ENCODE data around the gene VIPR2. TPM values are rescaled to one million over a fixed set of nuclear protein-coding genes. Genes with fewer than 3 reads are reported as not detected.

VIPR2 gene
- total and polyA plus RNA-seq, 2 of the 13 experiments (the other 11 are each of a cell fraction or from before 2014, with no cell fraction given): not detected

DNA sequence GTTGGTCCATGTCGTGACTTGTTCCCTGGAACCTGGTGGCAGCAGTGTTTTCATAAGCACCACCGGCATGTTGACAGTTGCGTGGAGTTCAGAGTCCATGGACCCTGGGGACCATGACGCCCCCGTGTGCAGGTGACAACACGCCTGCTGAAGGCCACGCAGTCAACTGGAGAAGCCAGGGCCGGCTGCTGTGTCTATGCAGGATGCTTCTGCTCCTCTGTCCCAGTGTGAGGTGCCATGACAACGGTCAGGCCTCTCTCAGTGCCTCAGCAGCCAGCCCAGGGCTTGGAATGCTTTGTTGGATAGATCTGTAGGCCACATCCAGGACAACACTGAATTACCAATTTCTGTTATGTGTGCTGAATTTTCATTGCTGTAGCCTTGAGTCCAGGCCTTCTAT is 10.7 kb upstream of the VIPR2 start (continued):
- TF ChIP-seq HNF1A (IDR thresholded peaks at IDR 0.05; ENCODE audit: low read depth) (no peak), HNF1A (CRISPR knock-in tag; IDR thresholded peaks at IDR 0.05; ENCODE audit: borderline replicate concordance) (no peak), AGO2 (optimal IDR thresholded peaks at IDR 0.05; ENCODE audit: low read depth, low read length) (no peak), ZNF549 (CRISPR knock-in tag; IDR thresholded peaks at IDR 0.05) (no peak), ZNF629 (CRISPR knock-in tag; conservative IDR thresholded peaks at IDR 0.05) (no peak), IKZF1 (IDR thresholded peaks at IDR 0.05) (no peak), TP53 (CRISPR knock-in tag; conservative IDR thresholded peaks at IDR 0.05) (no peak), MYNN (CRISPR knock-in tag; IDR thresholded peaks at IDR 0.05; ENCODE audit: low read depth) (no peak), ZNF343 (CRISPR knock-in tag; IDR thresholded peaks at IDR 0.05) (no peak), ZBTB37 (CRISPR knock-in tag; IDR thresholded peaks at IDR 0.05) (no peak), RARA (CRISPR knock-in tag; IDR thresholded peaks at IDR 0.05) (peak; percentile 60; the same call in 1 of the 2 replicates), TAF1 (CRISPR knock-in tag; IDR thresholded peaks at IDR 0.05) (no peak), ZGPAT (CRISPR knock-in tag; IDR thresholded peaks at IDR 0.05) (no peak)
- TF ChIP-seq, protein P1, sequence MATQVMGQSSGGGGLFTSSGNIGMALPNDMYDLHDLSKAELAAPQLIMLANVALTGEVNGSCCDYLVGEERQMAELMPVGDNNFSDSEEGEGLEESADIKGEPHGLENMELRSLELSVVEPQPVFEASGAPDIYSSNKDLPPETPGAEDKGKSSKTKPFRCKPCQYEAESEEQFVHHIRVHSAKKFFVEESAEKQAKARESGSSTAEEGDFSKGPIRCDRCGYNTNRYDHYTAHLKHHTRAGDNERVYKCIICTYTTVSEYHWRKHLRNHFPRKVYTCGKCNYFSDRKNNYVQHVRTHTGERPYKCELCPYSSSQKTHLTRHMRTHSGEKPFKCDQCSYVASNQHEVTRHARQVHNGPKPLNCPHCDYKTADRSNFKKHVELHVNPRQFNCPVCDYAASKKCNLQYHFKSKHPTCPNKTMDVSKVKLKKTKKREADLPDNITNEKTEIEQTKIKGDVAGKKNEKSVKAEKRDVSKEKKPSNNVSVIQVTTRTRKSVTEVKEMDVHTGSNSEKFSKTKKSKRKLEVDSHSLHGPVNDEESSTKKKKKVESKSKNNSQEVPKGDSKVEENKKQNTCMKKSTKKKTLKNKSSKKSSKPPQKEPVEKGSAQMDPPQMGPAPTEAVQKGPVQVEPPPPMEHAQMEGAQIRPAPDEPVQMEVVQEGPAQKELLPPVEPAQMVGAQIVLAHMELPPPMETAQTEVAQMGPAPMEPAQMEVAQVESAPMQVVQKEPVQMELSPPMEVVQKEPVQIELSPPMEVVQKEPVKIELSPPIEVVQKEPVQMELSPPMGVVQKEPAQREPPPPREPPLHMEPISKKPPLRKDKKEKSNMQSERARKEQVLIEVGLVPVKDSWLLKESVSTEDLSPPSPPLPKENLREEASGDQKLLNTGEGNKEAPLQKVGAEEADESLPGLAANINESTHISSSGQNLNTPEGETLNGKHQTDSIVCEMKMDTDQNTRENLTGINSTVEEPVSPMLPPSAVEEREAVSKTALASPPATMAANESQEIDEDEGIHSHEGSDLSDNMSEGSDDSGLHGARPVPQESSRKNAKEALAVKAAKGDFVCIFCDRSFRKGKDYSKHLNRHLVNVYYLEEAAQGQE (IDR thresholded peaks at IDR 0.05; ENCODE audit: borderline replicate concordance in 1 of 2, low read depth in 1 of 2, low read length in 2 of 2): no peak
- TF ChIP-seq, protein P2, sequence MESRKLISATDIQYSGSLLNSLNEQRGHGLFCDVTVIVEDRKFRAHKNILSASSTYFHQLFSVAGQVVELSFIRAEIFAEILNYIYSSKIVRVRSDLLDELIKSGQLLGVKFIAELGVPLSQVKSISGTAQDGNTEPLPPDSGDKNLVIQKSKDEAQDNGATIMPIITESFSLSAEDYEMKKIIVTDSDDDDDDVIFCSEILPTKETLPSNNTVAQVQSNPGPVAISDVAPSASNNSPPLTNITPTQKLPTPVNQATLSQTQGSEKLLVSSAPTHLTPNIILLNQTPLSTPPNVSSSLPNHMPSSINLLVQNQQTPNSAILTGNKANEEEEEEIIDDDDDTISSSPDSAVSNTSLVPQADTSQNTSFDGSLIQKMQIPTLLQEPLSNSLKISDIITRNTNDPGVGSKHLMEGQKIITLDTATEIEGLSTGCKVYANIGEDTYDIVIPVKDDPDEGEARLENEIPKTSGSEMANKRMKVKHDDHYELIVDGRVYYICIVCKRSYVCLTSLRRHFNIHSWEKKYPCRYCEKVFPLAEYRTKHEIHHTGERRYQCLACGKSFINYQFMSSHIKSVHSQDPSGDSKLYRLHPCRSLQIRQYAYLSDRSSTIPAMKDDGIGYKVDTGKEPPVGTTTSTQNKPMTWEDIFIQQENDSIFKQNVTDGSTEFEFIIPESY (CRISPR knock-in tag; IDR thresholded peaks at IDR 0.05): no peak
- TF ChIP-seq, protein P3, sequence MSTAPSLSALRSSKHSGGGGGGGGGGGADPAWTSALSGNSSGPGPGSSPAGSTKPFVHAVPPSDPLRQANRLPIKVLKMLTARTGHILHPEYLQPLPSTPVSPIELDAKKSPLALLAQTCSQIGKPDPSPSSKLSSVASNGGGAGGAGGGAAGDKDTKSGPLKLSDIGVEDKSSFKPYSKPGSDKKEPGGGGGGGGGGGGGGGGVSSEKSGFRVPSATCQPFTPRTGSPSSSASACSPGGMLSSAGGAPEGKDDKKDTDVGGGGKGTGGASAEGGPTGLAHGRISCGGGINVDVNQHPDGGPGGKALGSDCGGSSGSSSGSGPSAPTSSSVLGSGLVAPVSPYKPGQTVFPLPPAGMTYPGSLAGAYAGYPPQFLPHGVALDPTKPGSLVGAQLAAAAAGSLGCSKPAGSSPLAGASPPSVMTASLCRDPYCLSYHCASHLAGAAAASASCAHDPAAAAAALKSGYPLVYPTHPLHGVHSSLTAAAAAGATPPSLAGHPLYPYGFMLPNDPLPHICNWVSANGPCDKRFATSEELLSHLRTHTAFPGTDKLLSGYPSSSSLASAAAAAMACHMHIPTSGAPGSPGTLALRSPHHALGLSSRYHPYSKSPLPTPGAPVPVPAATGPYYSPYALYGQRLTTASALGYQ (CRISPR knock-in tag; IDR thresholded peaks at IDR 0.05): no peak
